Transverse colon (tissue), 4 donors: Measurements from ENCODE around the gene SCGB1D2.

Experiments
- CTCF ChIP-seq, 5 experiments: fragments of 200-600 bp in 3 of 5; fragments of 450-650 bp in 2 of 5; sonication (generic) in 3 of 5; IDR thresholded peaks; 1 replicate in 2 of 5; 2 replicates in 3 of 5; pipeline ENCODE4 v1.5.1; 2016 to 2017; ENCODE audit warnings: antibody characterized with exemption in 5 of 5, inconsistent platforms in 3 of 5, mild to moderate bottlenecking in 2 of 5, moderate library complexity in 1 of 5
- EP300 ChIP-seq: sonication (generic); formaldehyde crosslinking; IDR thresholded peaks from one replicate; pipeline ENCODE4 v1.6.1; 2017; ENCODE audit warnings: antibody characterized with exemption, low read depth
- POLR2A ChIP-seq: fragments of 450-650 bp; IDR thresholded peaks from one replicate; pipeline ENCODE4 v1.6.1; 2016; ENCODE audit warnings: antibody characterized with exemption, mild to moderate bottlenecking, moderate library complexity
- POLR2AphosphoS5 ChIP-seq, 3 donors: sonication (generic); formaldehyde crosslinking; IDR thresholded peaks; one replicate each; pipeline ENCODE4 v1.6.1; 2016; ENCODE audit warnings: antibody characterized with exemption in 3 of 3

DNA sequence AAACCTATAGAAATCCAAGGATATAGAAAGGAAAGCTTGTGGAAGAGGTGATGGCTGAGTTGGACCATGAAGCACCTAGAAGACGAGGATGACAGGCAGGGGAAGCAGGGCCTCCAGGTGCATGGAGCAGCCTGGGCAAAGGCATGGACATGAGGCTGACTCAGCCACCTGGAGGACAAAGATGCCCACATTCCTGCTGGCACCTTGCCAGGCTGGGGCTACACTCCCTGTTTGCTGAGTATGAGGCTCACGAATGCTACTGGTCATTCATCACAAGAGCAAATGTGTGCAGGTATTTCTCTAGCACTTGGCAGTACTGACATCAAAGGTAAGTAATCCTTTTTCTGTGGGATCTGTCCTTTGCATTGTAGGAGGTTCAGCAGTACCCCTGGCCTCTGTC, 40.7 kb upstream of the SCGB1D2 start:
- TF ChIP-seq POLR2A (no peak), CTCF (IDR thresholded peaks at IDR 0.05) (no peak), POLR2AphosphoS5 (IDR thresholded peaks at IDR 0.05) (no peak), EP300 (no peak)
